Measurements from ENCODE around the gene PNLIPRP2. TPM values are rescaled to one million over a fixed set of nuclear protein-coding genes. Genes with fewer than 3 reads are reported as not detected.

PNLIPRP2 gene
- total RNA-seq, 1 donor from 2014 or later: not detected

GRCh38 chr10:116590590-116591444, 29.9 kb upstream of the PNLIPRP2 start, which contains the start of gene PNLIPRP1:
Gene PNLIPRP1, plus strand, starts transcription at chr10:116590959. Its CDS starts 171 bp downstream, at chr10:116591130.
- DNase-seq (ENCODE audit: low read depth): no peak
- TF ChIP-seq CTCF (IDR thresholded peaks at IDR 0.05; ENCODE audit: insufficient read depth, low read length, poor library complexity, severe bottlenecking): no peak
- Histone ChIP-seq H3K36me3 (ENCODE audit: control insufficient read depth, insufficient read depth, low read length) (no peaks in the 10 kb centered on the region), H3K4me3 (ENCODE audit: low read depth, low read length) (no peak within 1 kb of the TSS), H3K27me3 (ENCODE audit: control insufficient read depth, insufficient read depth, low read length) (no peaks in the 10 kb centered on the region)

DNA sequence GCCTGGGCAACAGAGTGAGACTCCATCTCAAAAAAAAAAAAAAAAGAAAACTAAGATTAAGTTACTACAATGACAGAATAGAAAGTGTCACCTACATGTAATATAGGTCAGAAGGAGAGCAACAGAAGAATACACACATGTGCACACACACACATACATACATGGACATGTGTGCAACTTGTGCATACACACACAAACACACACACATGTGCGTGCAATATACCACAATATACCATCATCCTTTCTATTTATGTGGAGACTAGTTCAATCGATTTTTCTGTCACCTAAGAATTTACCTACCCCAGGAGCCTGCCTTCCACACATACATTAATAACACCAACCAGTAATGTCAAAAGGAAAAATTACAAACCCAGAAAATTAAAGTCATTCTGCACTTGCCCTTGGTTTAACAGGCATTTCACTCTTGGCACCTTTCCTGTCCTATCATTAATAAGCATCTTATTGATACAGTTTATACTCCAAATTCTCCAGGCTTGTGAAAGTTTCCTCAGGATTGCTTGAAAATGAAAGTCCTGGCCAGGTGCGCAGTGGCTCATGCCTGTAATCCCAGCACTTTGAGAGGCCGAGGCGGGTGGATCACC, 27.5 kb upstream of the PNLIPRP2 start:
- no peak for DNase-seq (ENCODE audit: low read depth)
- Histone ChIP-seq H3K36me3 (ENCODE audit: control insufficient read depth, insufficient read depth, low read length) (no peaks in the 10 kb centered on the region), H3K4me3 (ENCODE audit: low read depth, low read length) (no peak overlapping the region), H3K27me3 (ENCODE audit: control insufficient read depth, insufficient read depth, low read length) (peaks cover 2% of the 10 kb centered on the region)
- no peak for TF ChIP-seq CTCF (IDR thresholded peaks at IDR 0.05; ENCODE audit: insufficient read depth, low read length, poor library complexity, severe bottlenecking)

- H3K4me3 ChIP-seq (ENCODE audit: low read depth, low read length): no peak overlapping the region
- no peaks in the 10 kb centered on the region for H3K36me3 ChIP-seq (ENCODE audit: control insufficient read depth, insufficient read depth, low read length)
- TF ChIP-seq CTCF (IDR thresholded peaks at IDR 0.05; ENCODE audit: insufficient read depth, low read length, poor library complexity, severe bottlenecking): no peak
- peaks cover 2% of the 10 kb centered on the region for H3K27me3 ChIP-seq (ENCODE audit: control insufficient read depth, insufficient read depth, low read length)
- DNase-seq (ENCODE audit: low read depth): no peak
Measured at GRCh38 chr10:116594525-116595035, 26.2 kb upstream of the PNLIPRP2 start.

- Histone ChIP-seq H3K27me3 (ENCODE audit: control insufficient read depth, insufficient read depth, low read length) (peaks cover 2% of the 10 kb centered on the region), H3K4me3 (ENCODE audit: low read depth, low read length) (no peak overlapping the region), H3K36me3 (ENCODE audit: control insufficient read depth, insufficient read depth, low read length) (no peaks in the 10 kb centered on the region)
- no peak for DNase-seq (ENCODE audit: low read depth)
- TF ChIP-seq CTCF (IDR thresholded peaks at IDR 0.05; ENCODE audit: insufficient read depth, low read length, poor library complexity, severe bottlenecking): no peak
Measured at GRCh38 chr10:116596062-116596461, 24.7 kb upstream of the PNLIPRP2 start.

GRCh38 chr10:116597543-116597942, 23.2 kb upstream of the PNLIPRP2 start:
- Histone ChIP-seq H3K27me3 (ENCODE audit: control insufficient read depth, insufficient read depth, low read length) (peaks cover 2% of the 10 kb centered on the region), H3K36me3 (ENCODE audit: control insufficient read depth, insufficient read depth, low read length) (no peaks in the 10 kb centered on the region), H3K4me3 (ENCODE audit: low read depth, low read length) (no peak overlapping the region)
- DNase-seq (ENCODE audit: low read depth): no peak
- TF ChIP-seq CTCF (IDR thresholded peaks at IDR 0.05; ENCODE audit: insufficient read depth, low read length, poor library complexity, severe bottlenecking): no peak

Measured in kidney epithelial cell (primary cell).